Tibial nerve (tissue), 4 donors: Measurements from ENCODE around the gene SLC30A9. TPM values are rescaled to one million over a fixed set of nuclear protein-coding genes. Genes with fewer than 3 reads are reported as not detected.
A peak's percentile ranks its signal among the peaks of the same experiment; 100 is the strongest.

Experiments used
- DNase-seq, 2 donors: peaks; one replicate each; pipeline ENCODE4 v3.0.0-alpha.2; 2019; ENCODE audit warnings: low spot score in 2 of 2
- H3K27ac ChIP-seq, 4 donors: fragments of 200-600 bp; sonication (generic) in 3 of 4; one replicate each; pipeline ENCODE4 v1.5.1; 2017 to 2019; ENCODE audit warnings: mild to moderate bottlenecking in 1 of 4
- H3K27me3 ChIP-seq, 2 donors: fragments of 200-600 bp; sonication (generic) in 1 of 2; one replicate each; pipeline versions ENCODE4 v1.5.1 to v1.6.0; 2017 to 2019
- H3K36me3 ChIP-seq, 3 donors: fragments of 200-600 bp; sonication (generic); one replicate each; pipeline ENCODE4 v1.5.1; 2018 to 2019
- H3K4me1 ChIP-seq, 4 donors: fragments of 200-600 bp; sonication (generic) in 3 of 4; one replicate each; pipeline ENCODE4 v1.5.1; 2017 to 2019
- H3K4me3 ChIP-seq, 4 donors: fragments of 200-600 bp; sonication (generic) in 3 of 4; one replicate each; pipeline ENCODE4 v1.5.1; 2017 to 2019; ENCODE audit warnings: mild to moderate bottlenecking in 1 of 4, moderate library complexity in 1 of 4
- H3K9me3 ChIP-seq, 4 donors: fragments of 200-600 bp; sonication (generic) in 3 of 4; one replicate each; pipeline ENCODE4 v1.5.1; 2017 to 2019
- CTCF ChIP-seq, 5 experiments: fragments of 200-600 bp in 3 of 5; fragments of 450-650 bp in 2 of 5; sonication (generic) in 3 of 5; IDR thresholded peaks; one replicate each; pipeline ENCODE4 v1.5.1; 2016 to 2019; ENCODE audit warnings: antibody characterized with exemption in 5 of 5, mild to moderate bottlenecking in 3 of 5, moderate library complexity in 2 of 5
- EP300 ChIP-seq, 2 donors: sonication (generic); formaldehyde crosslinking; IDR thresholded peaks; one replicate each; pipeline ENCODE4 v1.6.1; 2017; ENCODE audit warnings: antibody characterized with exemption in 2 of 2, mild to moderate bottlenecking in 1 of 2
- POLR2A ChIP-seq, 2 donors: fragments of 450-650 bp; IDR thresholded peaks; one replicate each; pipeline ENCODE4 v1.6.1; 2017; ENCODE audit warnings: antibody characterized with exemption in 2 of 2, mild to moderate bottlenecking in 2 of 2, moderate library complexity in 2 of 2
- WGBS, 2 donors: methylation state at CpG; one replicate each; pipeline ENCODE4 v1.1.5; 2018; 5-methylcytosine and 5-hydroxymethylcytosine counted together
- total RNA-seq, 4 donors: library from RNA; depleted of rRNA; stranded (reverse); fragments of >200 nt; gene quantifications; one replicate each; pipeline ENCODE4 v1.1.0, GENCODE V29; 2016

Gene SLC30A9
- total RNA-seq, 4 donors from 2014 or later, result 48.5 to 65.3 (median 62.1) TPM

DNA sequence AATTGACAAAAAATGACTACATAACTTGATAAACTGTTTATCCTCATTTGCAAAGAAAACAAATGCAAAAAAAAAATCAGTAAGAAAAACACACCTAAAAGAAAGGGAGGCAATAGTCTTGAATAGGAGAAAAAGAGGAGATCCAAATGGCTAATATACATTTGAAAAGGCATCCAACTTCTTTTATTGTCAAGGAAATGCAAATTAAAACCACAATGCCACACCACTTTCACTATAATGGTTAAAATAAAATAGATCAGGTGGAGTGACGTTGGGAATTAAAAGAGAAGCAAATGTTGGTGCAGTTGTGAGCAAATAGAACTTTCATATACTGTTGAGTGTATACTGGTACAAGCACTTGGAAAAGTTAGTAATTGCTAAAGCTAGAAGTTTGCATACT is 5.2 kb upstream of the SLC30A9 start:
- H3K4me3 ChIP-seq, result no peak overlapping the region
- no peak for TF ChIP-seq POLR2A (IDR thresholded peaks at IDR 0.05)
- no peak for TF ChIP-seq CTCF (IDR thresholded peaks at IDR 0.05)
- no peak for TF ChIP-seq EP300 (IDR thresholded peaks at IDR 0.05)
- no peak overlapping the region for H3K27ac ChIP-seq
- H3K9me3 ChIP-seq, result no peaks in the 10 kb centered on the region
- WGBS, 2 donors, result 44 to 60% methylated on average over 1 of the region's 1 CpG
- DNase-seq, result no peak
- peaks cover 0 to 16% (median 2%) of the 10 kb centered on the region in 4 donors for H3K4me1 ChIP-seq
- no peaks in the 10 kb centered on the region for H3K36me3 ChIP-seq
- no peaks in the 10 kb centered on the region for H3K27me3 ChIP-seq

GRCh38 chr4:41989994-41990364 is 351 bp upstream of the SLC30A9 start:
- Histone ChIP-seq H3K27me3 (no peaks in the 10 kb centered on the region), H3K4me1 (peaks cover 0 to 44% (median 16%) of the 10 kb centered on the region in 4 donors), H3K4me3 (peak overlapping the region; percentile 69 to 90 (median 84)), H3K36me3 (no peaks in the 10 kb centered on the region), H3K27ac (peak overlapping the region; percentile 72 to 90 (median 89)), H3K9me3 (no peaks in the 10 kb centered on the region)
- WGBS, 2 donors, result 0% methylated on average over 12 of the region's 12 CpGs
- TF ChIP-seq CTCF (IDR thresholded peaks at IDR 0.05) (no peak), EP300 (IDR thresholded peaks at IDR 0.05) (no peak), POLR2A (IDR thresholded peaks at IDR 0.05) (no peak)
- DNase-seq, result no peak

DNA sequence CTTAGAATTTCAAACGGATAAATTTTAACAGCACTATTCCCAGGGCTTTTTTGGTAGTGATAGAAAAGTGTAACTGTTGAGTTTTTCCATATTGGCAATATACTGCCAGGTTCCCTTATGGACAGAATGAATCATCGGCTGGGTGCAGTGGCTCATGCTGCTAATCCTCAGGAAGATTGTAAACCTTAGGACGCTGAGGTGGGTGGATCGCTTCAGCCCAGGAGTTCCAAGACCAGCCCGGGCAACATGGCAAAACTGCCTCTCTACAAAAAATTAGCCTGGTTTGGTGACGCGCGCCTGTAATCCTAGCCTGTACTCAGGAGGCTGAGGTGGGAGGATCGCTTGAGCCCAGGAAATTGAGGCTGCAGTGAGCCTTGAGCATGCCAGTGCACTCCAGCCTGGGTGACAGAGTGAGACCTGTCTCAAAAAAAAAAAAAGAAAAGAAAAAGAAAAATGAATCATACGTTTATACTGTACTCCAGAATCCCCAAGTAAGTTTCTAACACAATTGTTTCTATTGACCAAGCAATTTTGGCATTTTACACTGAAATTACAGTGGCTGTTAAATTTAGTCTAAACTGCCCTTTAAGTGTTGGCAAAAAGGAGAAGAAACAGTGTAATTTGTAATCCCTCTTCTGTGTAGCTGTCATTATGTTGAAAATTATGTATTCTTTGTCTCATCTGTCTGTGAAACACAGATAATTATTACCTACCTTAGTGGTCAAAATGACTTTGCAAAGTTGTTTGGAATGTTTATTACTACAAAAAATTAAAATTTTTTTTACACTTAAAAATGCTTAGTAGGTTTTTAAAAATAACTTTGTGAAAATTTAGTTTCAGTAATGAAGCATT is 1.8 kb downstream of the SLC30A9 start:
- Histone ChIP-seq H3K36me3 (peaks cover 0 to 3% (median 0%) of the 10 kb centered on the region in 3 donors), H3K4me3 (no peak overlapping the region), H3K27me3 (no peaks in the 10 kb centered on the region), H3K9me3 (no peaks in the 10 kb centered on the region), H3K27ac (no peak overlapping the region), H3K4me1 (peaks cover 0 to 44% (median 16%) of the 10 kb centered on the region in 4 donors)
- WGBS, 2 donors, result 86% methylated on average over 10 of the region's 10 CpGs
- TF ChIP-seq POLR2A (IDR thresholded peaks at IDR 0.05), result no peak
- no peak for DNase-seq

DNA sequence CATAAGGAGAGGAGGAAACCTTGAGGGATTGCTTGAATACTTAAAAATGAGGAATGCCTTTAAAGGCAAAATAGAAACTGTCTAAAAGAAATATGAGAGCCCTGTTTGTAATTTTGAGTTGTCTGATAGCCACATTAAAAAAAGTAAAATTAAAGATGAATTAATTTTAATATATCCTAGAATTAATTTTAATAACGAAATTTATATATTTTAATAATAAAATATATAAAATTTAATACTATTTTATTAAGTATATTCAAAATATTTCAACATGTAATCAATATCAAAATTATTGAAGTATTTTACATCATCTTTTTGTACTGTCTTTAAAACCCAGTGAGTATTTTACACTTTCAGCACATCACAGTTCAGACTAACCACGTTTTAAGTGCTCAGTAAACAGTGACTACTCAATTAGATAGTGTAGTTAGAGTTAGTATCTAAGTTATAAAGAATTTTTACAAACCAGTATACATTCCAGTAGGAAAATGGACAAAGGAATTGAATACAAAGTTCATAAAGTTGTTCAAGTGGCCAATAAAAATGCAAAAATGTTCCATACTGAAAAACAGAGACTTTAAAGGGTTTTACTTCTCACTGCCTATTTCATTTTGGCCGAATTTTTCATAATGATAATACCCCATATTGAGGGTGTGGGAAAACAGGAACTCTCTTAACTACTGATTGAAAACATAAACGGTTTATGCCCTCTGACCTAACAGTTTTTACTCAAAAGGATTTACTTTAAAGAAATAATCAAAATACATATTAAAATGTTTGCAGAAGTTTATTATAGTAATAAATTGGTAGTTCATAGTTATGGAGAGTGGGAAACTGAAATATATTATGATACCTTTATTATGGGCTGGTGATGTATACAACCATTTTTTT is 2.9 kb downstream of the SLC30A9 start:
- Histone ChIP-seq H3K27ac (no peak overlapping the region), H3K27me3 (no peaks in the 10 kb centered on the region), H3K36me3 (peaks cover 0 to 3% (median 0%) of the 10 kb centered on the region in 3 donors), H3K4me1 (peaks cover 0 to 44% (median 16%) of the 10 kb centered on the region in 4 donors), H3K9me3 (no peaks in the 10 kb centered on the region), H3K4me3 (no peak overlapping the region)
- no peak for DNase-seq
- no peak for TF ChIP-seq POLR2A (IDR thresholded peaks at IDR 0.05)
- no peak for TF ChIP-seq EP300 (IDR thresholded peaks at IDR 0.05)
- TF ChIP-seq CTCF (IDR thresholded peaks at IDR 0.05), result no peak
- 68 to 76% methylated on average over 4 of the region's 4 CpGs for WGBS, 2 donors

DNA sequence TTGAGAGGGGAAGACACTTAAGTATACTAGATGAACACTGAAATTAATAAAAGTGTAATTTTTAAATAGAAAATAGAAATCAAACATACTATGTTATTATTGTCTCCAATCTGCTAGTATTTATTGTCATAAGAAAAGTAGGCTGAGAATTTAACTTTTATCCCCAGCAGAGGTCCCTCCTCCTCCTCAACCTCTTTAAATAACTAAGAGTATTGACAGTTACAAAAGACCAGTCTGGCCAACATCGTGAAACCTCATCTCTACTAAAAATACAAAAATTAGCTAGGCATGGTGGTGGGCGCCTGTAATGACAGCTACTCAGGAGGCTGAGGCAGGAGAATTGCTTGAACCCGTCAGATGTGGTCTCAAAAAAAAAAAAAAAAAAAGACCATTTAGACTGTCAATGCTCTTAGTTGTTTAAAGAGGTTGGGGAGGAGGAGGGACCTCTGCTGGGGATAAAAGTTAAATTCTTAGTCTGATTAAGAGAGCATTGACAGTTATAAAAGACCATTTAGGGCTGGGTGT is 4.2 kb downstream of the SLC30A9 start:
- H3K4me1 ChIP-seq, result peaks cover 0 to 36% (median 15%) of the 10 kb centered on the region in 4 donors
- no peaks in the 10 kb centered on the region for H3K9me3 ChIP-seq
- no peak overlapping the region for H3K4me3 ChIP-seq
- peaks cover 0 to 3% (median 0%) of the 10 kb centered on the region in 3 donors for H3K36me3 ChIP-seq
- H3K27ac ChIP-seq, result no peak overlapping the region
- H3K27me3 ChIP-seq, result no peaks in the 10 kb centered on the region
- TF ChIP-seq EP300 (IDR thresholded peaks at IDR 0.05) (no peak), CTCF (IDR thresholded peaks at IDR 0.05) (no peak), POLR2A (IDR thresholded peaks at IDR 0.05) (no peak)
- 88 to 89% methylated on average over 3 of the region's 3 CpGs for WGBS, 2 donors
- no peak for DNase-seq
